ENCODE results near the gene PRM1.

- TF ChIP-seq POLR2A (IDR thresholded peaks at IDR 0.05) (no peak), CTCF (IDR thresholded peaks at IDR 0.05) (no peak)
Observed at GRCh38 chr16:11308493-11309283, 27.6 kb upstream of the PRM1 start.
